ENCODE data around the gene TIMP3.
"Not testable (repeated sequence)": the region's sequence is repeated elsewhere in the genome, so short reads cannot be mapped to it uniquely, and the experiment has no call there.

TIMP3 gene

DNA sequence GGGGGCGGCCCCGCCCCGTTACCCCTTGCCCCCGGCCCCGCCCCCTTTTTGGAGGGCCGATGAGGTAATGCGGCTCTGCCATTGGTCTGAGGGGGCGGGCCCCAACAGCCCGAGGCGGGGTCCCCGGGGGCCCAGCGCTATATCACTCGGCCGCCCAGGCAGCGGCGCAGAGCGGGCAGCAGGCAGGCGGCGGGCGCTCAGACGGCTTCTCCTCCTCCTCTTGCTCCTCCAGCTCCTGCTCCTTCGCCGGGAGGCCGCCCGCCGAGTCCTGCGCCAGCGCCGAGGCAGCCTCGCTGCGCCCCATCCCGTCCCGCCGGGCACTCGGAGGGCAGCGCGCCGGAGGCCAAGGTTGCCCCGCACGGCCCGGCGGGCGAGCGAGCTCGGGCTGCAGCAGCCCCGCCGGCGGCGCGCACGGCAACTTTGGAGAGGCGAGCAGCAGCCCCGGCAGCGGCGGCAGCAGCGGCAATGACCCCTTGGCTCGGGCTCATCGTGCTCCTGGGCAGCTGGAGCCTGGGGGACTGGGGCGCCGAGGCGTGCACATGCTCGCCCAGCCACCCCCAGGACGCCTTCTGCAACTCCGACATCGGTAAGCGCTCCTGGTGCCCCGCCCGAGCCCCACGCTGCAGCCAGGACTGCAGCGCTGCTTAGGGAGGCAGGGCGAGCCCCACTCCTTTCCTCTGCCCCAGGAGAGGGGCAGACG is at the start of gene TIMP3:
Gene TIMP3 (plus strand): TSS at position 169 of the 700 bp plus-strand sequence. CDS start 297 bp downstream, at position 466.
- no peak for DNase-seq

DNA sequence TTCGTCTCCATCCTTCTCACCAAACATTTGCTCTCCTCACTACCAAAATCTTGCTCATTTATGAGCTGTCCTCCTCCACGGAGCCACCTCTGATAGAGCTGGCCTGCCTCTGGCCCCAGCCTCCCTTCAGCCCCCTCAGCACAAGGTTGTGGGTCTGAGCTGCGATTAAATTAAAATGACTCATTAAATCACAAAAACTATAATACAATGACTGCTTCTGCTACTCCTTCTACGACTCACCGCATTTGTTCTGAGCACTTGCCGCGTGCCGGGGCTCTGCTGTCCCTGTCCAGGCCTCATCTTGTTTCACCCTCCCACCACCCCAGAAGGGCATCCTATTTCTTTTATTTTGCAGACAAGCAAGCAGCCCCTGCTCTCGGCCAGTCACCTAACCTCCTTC is 49.2 kb upstream of the TIMP3 start:
- no peak for DNase-seq

DNA sequence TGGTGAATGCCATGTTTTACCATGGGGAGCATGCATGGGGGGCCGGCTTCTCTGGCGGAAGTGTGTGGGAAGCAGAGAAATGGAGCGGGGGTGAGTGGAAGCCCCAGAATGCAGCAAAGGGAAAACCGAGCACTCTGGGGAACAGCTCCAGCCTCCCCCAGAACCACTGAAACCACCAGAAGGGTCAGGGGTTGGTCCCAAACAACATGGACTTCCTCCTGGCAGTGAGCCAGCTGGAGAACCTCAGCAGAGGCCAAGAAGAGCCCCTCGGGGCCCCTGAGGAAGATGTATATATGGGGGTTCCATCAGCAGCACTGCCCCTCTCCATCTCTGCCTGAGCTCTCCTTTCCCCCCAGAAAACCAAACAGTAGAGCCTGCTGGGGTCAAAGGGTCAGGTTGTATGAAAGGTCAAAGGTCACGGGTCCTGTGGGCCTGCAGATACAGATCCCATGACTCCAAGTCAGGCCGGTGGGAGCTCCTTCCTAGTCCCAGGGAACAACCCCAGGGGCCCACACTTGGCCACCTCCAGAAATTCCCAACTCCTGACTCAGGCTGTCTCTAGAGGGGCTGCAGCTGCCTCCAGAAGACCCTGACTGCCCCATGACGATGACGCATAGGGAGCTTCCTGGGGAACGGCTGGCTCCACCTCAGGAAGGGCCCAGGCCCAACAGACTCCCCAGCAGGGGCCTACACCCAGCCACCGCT is 48.5 kb upstream of the TIMP3 start:
- no peak for DNase-seq

DNA sequence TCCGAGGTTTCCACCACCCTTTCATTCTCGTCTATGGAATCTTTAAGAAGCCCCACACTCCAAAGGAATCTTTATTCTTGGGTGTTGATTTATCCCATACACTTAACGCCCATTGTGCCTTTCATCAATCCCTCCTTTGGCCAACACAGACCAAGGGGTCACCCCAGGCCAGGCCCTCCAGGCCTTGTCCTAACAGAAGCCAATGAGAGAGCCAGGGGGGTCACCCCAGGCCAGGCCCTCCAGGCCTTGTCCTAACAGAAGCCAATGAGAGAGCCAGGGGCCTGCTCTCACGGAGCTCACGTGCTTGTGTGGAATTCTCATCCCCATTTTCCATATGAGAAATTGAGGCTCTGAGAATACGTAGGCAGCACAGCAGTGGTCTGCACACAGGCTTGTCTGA is 47.9 kb upstream of the TIMP3 start:
- no peak for DNase-seq

DNA sequence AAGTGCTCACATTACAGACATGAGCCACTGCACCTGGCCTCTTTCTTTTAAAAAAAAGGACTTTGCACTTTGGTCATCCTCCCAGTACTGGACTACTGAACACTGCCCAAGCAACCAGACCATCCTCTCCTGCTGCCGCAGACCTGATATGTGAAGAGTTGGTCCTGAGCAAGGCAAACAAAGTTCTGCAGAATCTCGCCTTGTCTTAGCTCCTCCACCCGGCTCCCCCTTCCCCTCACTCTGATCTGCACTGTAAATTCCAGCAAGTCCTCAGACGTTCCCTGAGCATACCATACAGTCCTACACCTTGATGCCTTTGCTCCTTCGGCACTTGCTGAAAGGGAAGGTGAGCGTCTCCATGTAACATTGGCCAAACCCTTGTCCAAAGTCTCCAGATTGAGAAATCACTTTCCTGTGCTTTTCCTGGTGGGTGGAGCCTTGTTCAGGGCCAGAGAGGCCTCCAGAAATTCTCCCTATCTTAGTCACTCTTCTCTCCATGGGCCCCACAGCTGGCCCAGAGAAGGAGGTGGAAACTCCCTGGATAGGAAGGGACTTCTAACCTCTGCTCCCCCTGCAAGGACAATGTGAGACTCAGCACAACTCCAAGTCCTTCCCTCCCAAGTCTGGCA is 47.0 kb upstream of the TIMP3 start:
- no peak for DNase-seq

DNA sequence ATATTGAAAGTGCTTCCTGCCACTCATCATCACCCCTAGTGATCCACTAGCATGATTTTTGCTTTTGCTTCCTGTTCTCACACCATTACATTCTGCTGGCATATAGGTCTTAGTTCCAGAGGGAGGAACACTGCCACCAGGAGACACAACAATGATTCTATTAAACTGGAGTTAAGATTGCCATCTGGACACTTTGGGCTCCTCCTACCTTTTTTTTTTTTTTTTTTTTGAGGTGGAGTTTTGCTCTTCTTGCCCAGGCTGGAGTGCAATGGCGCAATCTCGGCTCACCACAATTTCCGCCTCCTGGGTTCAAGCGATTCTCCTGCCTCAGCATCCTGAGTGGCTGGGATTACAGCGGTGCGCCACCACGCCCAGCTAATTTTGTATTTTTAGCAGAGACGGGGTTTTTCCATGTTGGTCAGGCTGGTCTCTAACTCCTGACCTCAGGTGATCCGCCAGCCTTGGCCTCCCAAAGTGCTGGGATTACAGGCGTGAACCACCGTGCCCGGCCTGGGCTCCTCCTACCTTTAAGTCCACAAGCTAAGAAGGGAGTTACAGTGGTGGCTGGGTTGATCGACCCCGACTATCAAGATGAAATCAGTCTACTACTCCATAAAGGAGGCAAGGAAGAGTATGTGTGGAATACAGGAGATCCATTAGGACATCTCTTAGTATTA is 44.3 kb upstream of the TIMP3 start:
- DNase-seq, result not testable (repeated sequence)

DNA sequence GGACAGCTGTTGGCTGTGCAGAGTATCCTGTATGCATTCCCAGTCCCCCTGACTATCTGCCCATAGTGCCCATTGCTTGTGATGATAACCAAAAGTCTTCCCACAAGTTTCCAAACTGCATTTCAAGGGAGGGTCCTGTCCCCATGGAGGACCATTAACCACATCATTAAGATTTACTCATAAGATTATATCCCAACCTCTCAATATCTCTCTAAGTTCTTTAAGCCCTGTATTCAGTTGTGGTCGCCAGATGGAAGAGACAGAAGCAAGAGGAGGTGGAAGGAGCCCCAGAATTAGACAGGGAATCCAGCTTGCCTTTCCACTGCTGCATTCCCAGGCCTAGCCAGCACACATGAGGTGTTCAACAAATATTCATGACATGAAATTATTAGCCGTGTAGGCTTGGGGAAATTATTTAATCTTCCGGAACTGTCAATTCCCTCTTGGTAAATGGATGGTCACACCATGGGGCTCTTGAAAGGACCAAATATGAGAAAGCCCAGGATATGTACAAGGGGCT is 42.6 kb upstream of the TIMP3 start:
- DNase-seq, result no peak

DNA sequence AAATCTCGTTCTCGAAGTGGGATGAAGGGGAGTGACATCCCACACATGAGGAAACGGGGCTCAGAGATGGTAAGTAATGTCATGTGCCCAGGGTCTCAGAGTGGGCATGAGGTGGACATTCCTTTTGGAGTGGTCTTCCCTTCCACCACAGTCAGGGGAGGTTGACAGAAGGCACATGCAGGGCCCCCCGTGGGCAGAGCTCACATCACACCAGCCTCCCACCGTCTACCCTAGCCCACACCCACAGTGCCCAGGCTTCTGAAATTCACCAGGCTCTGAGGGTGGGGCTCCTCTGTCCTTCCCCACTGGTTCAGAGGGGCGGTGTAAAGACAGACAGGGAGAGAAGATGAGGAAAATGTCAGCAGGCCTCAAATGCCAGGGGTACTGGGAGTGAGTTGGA is 41.1 kb upstream of the TIMP3 start:
- no peak for DNase-seq

DNA sequence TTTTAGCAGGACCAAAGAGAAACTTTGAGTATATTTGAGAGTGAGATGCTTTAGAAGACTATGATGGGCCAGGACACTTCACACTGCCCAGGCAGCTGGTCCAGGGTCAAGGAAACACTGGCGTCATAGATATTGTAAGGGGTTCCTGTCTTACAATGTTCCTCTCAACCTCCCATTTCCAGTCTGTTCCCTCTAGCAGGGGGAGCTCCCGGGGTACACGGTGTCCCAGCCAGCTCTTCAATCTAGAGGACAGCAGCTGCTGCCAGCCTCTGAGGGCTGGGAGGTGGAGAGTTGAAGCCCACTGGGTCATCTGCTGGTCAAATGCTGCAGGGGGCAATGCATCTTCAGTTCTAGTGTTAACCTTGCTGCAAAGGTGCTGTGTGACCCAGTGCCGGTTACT is 40.7 kb upstream of the TIMP3 start:
- DNase-seq, result no peak

DNA sequence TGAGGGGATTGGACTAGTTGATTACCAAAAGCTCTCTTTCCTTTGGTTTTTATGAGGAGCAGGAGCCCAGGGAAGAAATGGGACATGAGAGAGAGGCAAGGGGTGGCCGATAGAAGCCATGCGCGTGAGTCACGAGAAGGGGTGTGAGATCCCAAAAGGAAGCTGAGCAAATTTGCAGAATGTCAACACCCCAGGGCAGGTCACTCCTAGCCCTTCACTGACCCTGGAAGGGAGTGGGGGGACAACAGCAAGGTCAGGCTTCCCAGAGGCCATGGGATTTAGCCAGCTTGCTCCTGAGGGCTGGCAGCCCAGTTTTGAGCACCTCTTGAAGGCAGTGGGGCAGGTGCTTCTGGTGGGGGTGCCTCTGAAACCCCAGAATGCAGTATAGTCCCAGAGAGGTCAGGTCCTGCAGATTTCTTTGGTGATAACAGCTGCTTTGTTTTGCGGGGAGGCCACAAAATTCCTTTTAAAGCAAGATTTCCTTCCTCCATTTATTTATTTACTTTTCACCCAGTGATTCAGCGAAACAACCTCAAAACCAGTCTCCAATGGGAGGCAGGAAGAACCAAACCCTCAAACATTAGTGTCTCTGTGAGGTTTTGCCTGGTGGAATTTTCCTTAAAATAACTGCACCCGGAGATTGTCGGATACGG is 40.1 kb upstream of the TIMP3 start:
- no peak for DNase-seq

DNA sequence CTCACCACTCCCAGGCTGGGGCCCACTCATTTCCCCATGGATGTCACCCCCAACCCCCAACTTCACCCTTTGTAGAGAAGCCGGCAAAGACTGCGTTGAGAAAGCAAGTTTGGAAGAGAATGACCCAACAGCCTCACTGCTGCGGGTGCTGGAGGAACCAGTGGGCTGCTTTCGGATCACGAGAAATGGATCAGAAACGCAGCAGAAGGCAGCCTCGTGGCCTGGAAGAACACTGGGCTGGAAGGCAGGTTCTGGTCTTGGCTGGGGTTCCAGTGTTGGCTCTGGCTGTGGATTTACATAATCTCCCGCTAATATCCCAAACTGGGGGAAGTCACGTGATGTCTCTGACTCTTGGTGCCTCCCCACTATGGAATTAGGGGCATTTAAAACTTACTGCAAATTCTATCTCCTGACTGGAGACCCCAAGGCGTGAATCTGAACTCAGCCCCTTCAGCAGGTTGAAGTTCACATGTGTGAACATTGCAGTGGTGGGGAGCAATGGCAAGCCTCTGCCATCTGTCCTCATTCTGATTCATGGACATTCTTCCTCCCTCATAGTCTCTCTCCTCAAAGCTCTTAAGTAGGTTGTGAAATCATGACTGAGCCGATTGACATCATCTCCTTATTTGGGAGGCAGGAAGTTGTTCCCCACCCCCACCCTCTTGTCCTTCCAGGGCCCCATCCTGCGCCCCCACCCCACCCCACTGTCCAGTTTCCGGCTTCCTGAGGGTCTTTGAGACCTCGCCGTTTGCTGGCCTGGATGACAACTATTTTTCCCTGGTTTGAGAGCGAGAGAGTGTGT is 37.0 kb upstream of the TIMP3 start:
- DNase-seq, result no peak

DNA sequence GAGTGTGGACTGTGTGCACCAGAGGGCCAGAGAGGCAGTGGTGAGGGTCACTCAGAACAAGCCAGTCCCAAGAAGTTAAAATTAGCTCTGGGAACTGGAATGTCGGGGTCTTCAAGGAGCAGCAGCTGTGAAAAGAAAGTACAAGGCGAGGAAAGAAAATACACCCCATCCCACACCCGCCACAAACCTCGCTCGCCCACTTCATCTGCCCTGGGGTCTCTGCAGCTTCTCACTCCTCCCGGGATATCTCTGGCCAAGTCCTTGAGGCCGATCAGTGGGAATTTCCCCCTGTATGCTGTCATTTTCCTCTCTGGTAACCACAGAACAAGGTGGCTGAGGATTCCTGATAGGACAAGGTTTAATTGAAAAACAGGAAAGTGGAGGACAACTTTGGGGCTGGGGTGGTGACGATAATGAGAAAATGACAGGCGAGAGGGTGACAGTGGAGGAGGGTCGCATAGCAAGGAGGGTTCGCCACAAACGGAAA is 36.3 kb upstream of the TIMP3 start:
- DNase-seq, result no peak

DNA sequence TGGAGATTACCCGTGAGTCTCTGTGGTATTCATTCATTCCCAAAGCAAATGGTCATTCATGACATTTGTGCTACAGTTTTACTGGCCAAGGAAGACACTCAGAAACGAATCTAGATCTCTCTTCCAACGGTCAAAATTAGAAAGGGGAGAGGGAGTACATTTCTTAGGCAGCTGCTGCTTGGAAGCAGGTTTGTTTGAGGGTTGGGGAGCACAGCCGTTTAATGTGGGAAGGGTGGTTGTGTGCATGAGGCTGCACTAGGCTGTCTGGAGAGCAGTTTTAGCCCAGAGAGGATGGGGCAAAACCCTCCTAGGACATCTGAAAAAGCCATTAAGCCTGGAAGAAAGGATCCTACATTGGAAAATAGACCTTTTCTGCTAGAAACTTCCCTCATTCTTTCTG is 29.7 kb upstream of the TIMP3 start:
- DNase-seq, result no peak

DNA sequence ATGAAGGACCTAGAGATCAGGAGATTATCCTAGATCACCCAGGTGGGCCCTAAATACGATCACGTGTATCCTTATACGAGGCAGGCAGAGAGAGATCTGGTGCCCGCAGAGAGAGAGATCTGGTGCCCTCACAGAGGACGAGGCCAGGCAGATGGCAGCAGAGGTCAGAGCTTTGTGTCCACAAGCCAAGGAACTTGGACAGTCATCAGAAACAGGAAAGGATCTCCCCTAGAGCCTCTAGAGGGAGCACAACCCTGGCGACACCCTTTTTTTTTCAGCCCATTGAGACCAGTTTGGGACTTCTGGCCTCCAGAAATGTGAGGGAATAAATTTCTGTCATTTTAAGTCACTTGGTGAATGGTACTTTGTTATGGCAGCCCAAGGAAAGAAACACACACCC is 25.5 kb upstream of the TIMP3 start:
- DNase-seq, result no peak

DNA sequence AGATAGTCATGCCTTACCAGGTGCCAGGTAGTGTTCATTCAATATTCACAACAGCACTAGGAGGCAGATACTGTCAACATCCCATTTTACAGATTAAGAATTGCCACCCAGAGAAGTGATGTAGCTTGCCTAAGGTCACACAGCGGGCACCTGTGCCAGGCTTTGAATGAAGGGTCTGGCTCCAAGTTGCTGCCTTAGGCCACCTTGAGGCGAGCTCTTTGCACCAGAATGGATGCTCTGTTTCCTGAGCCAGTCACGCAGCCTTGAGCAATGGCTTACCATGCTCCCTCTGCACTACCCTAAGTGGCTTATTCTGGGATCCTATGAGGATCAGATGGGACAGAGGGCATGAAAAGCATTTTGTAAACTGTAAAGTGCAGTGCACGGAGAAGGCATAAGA is 25.1 kb upstream of the TIMP3 start:
- DNase-seq, result no peak

DNA sequence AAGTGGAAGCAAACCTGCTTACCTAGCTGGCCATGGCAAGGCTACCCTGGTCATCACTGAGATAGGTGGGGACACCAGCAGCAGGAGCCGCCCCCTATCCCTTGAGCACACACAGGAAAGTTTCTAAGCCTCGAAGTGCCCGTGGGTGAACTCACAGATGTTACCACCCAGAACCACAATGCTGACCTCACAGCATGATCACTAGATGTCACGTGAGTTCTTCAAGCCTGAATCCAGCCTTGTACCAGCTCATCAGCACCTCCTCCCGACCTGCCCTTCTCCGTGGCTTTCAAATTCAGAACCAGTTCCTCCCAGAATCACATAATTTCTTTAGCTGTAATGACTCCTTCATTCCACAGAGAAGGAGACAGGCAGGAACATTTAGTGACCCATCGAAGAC is 24.7 kb upstream of the TIMP3 start:
- no peak for DNase-seq

DNA sequence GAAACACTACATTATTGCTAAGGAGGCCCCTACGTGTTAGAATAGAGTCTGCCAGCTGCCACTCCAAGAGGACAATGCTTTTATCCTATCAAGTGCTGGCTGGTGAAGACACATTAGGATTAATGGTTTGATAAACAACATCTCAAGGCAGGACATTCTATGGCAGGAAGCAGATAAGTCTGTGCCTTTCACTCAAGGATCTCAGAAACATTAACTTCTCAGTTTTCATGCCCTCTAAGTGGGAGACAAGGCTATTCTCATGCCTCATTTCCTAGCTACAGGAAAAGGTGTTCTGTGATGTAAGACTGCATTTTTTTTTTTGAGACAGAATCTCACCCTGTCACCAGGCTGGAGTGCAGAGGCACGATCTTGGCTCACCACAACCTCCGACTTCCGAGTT is 23.5 kb upstream of the TIMP3 start:
- no peak for DNase-seq

DNA sequence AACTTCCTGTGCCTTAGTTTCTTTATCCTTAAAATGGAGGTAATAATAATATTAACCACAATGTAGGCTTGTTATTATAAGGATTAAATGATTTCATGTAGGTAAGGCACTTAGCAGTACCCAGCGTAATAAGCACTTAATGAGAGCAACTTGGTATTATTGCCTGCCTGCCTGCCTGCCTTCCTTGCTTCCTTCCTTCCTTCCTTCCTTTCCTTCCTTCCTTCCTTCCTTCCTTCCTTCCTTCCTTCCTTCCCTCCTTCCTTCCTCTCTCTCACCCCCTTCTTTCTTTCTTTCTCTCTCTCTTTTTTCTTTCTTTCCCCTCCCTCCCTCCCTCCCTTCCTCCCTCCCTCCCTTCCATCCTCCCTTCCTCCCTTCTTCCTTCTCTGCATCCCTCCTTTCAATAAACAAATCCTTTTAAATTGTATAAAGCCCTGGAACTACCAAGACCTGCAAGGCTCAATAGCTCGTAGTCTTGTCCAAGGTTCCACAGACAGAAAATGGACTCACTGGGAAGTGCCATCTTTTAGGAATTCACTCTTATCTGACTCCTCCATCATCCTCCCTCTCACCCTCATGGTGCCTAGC is 20.7 kb upstream of the TIMP3 start:
- DNase-seq, result no peak

DNA sequence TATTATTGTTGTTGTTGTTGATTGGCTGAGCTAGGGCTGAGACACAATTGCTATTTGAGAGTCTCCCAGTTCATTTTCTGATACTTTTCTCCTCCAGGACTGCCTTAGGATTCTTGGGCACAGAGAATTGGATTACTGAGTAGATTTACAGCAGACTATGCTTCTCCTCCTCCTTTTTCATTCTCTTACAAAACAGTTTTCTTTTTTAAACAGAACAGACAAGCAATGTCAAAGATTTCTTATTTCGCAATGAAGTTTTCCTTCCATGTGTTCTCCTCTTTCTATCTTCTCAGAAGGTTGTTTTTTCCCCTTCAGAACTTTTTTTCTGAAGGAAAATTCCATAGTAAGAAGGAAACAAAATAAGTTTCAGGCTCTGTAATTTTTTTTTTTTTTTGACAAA is 19.8 kb upstream of the TIMP3 start:
- no peak for DNase-seq

DNA sequence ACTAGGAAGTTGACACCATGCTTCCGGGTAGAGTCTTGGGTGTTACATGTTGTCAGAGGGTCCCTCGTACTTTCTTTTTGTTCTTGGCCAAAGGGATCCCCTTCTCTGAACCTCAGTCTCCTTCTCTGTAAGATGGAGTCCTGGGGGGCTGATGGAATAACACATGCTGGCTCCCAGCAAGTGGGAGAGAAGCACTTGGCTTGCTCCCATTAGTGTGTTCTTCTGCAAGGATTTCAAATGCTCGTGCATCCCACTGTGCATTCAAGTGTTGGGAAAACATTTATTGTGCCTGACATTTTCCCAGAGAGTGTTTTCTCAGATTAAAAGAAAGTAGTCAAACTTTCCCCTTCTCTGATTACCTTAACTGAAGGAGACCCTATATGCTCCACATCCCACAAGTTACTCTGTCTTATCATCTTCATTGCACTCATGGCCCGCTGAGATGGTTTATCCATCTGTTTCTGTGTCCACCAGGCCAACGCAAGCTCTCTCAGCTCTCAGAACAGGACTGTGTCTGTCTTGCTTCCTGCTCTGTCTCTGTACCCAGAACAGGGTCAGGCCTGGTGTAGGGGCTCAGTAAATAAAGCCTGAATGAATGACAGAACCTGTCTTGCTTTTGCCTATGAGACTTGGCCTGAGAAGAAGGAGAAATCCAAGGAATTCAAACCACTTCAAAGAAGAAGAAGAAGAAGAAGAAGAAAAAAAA is 16.0 kb upstream of the TIMP3 start:
- DNase-seq, result no peak

DNA sequence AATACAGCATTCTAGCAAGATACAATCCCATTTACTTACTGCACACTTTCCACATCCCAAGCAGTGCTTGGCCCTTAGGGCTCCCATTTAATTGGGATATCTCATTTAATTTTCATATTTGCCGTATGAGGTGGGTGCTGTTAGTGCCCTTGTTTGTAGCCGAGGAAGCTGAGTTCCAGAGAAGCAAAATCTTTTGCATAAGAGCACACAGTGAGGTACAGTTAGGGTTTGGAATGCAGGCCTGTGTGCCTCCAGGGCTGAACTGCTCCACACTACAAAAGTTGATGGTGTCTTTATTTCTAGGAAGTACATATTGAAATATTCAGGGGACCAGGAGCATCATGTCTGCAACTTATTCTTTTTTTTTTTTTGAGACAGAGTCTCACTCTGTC is 15.5 kb upstream of the TIMP3 start:
- DNase-seq, result no peak

All from NCI-H1048 (cell line).